NCI-H1417 treated with DMSO at 0.1 percent for 48 hours (cell line): ENCODE data around the gene DENND4B.

Experiments
- DNase-seq: peaks from one replicate; lab custom pipeline; 2025; lab: John Stamatoyannopoulos, UW

DENND4B gene

GRCh38 chr1:153882296-153882912 is 64.1 kb downstream of the DENND4B start:
- DNase-seq = no peak

GRCh38 chr1:153881751-153882150 is 64.8 kb downstream of the DENND4B start:
- peak; percentile 74 for DNase-seq

- DNase-seq = peak; percentile 99
Measured at GRCh38 chr1:153880962-153881361, 65.6 kb downstream of the DENND4B start.

GRCh38 chr1:153880024-153880423 is 66.5 kb downstream of the DENND4B start:
- DNase-seq = no peak
